Mesothelial cell of epicardium (in vitro differentiated cells): ENCODE data around the gene TBC1D19. TPM values are rescaled to one million over a fixed set of nuclear protein-coding genes. Genes with fewer than 3 reads are reported as not detected.

Source experiments
- DNase-seq, 2 experiments: peaks; one replicate each; pipeline ENCODE4 v3.0.0; 2021; ENCODE audit warnings: low spot score in 2 of 2; ENCODE audit not compliant: unreplicated experiment in 2 of 2
- H3K27ac Mint-ChIP-seq: 2 replicates; pipeline ENCODE4 v1.8.0; 2021; ENCODE audit warnings: mixed read lengths
- H3K27me3 Mint-ChIP-seq: 2 replicates; pipeline ENCODE4 v1.8.0; 2021; ENCODE audit warnings: low read depth, mixed read lengths
- H3K36me3 Mint-ChIP-seq: 2 replicates; pipeline ENCODE4 v1.8.0; 2021; ENCODE audit warnings: mixed read lengths
- H3K4me1 Mint-ChIP-seq: 2 replicates; pipeline ENCODE4 v1.8.0; 2021; ENCODE audit warnings: mixed read lengths
- H3K4me3 Mint-ChIP-seq: 2 replicates; pipeline ENCODE4 v1.8.0; 2021; ENCODE audit warnings: mild to moderate bottlenecking, moderate library complexity, mixed read lengths
- H3K9me3 Mint-ChIP-seq: 2 replicates; pipeline ENCODE4 v1.8.0; 2021; ENCODE audit warnings: mixed read lengths
- CTCF ChIP-seq: fragments of 200-600 bp; sonication (generic); IDR thresholded peaks from one replicate; pipeline ENCODE4 v1.5.0; 2021; ENCODE audit warnings: antibody characterized with exemption; ENCODE audit not compliant: unreplicated experiment
- total RNA-seq: library from RNA; stranded (reverse); gene quantifications from 3 replicates; pipeline ENCODE4 v1.2.1, GENCODE V29; 2021

Gene TBC1D19
- total RNA-seq, 1 donor from 2014 or later, result 15.7 TPM

- no peak for DNase-seq
- H3K9me3 Mint-ChIP-seq, result peaks cover 4% of the 10 kb centered on the region
- no peaks in the 10 kb centered on the region for H3K27me3 Mint-ChIP-seq
- TF ChIP-seq CTCF, result no peak
- no peak overlapping the region for H3K4me3 Mint-ChIP-seq
- no peaks in the 10 kb centered on the region for H3K4me1 Mint-ChIP-seq
- no peaks in the 10 kb centered on the region for H3K36me3 Mint-ChIP-seq
- no peak overlapping the region for H3K27ac Mint-ChIP-seq
These were observed 17.3 kb downstream of the TBC1D19 start for GRCh38 chr4:26601204-26601603.

GRCh38 chr4:26607776-26608175, 23.9 kb downstream of the TBC1D19 start:
- no peak for TF ChIP-seq CTCF
- Mint-ChIP-seq H3K36me3 (no peaks in the 10 kb centered on the region), H3K9me3 (peaks cover 4% of the 10 kb centered on the region), H3K4me3 (no peak overlapping the region), H3K27ac (no peak overlapping the region), H3K4me1 (peaks cover 2% of the 10 kb centered on the region), H3K27me3 (no peaks in the 10 kb centered on the region)
- no peak for DNase-seq

- Mint-ChIP-seq H3K27ac (no peak overlapping the region), H3K4me1 (peaks cover 4% of the 10 kb centered on the region), H3K4me3 (no peak overlapping the region), H3K9me3 (peaks cover 4% of the 10 kb centered on the region), H3K36me3 (no peaks in the 10 kb centered on the region), H3K27me3 (no peaks in the 10 kb centered on the region)
- no peak for TF ChIP-seq CTCF
- no peak for DNase-seq
These were observed 25.5 kb downstream of the TBC1D19 start for GRCh38 chr4:26609391-26609790.

GRCh38 chr4:26609868-26610267, 26.0 kb downstream of the TBC1D19 start:
- no peak for TF ChIP-seq CTCF
- Mint-ChIP-seq H3K9me3 (peaks cover 4% of the 10 kb centered on the region), H3K36me3 (no peaks in the 10 kb centered on the region), H3K4me1 (peaks cover 4% of the 10 kb centered on the region), H3K27me3 (no peaks in the 10 kb centered on the region), H3K27ac (no peak overlapping the region), H3K4me3 (no peak overlapping the region)
- DNase-seq, result no peak

GRCh38 chr4:26611372-26611771, 27.5 kb downstream of the TBC1D19 start:
- H3K36me3 Mint-ChIP-seq, result peaks cover 2% of the 10 kb centered on the region
- H3K9me3 Mint-ChIP-seq, result peaks cover 4% of the 10 kb centered on the region
- peaks cover 4% of the 10 kb centered on the region for H3K4me1 Mint-ChIP-seq
- no peaks in the 10 kb centered on the region for H3K27me3 Mint-ChIP-seq
- DNase-seq, result no peak
- no peak for TF ChIP-seq CTCF
- H3K4me3 Mint-ChIP-seq, result no peak overlapping the region
- H3K27ac Mint-ChIP-seq, result no peak overlapping the region

- TF ChIP-seq CTCF, result no peak
- H3K4me1 Mint-ChIP-seq, result peaks cover 2% of the 10 kb centered on the region
- H3K27me3 Mint-ChIP-seq, result no peaks in the 10 kb centered on the region
- H3K36me3 Mint-ChIP-seq, result peaks cover 2% of the 10 kb centered on the region
- no peak overlapping the region for H3K27ac Mint-ChIP-seq
- peaks cover 4% of the 10 kb centered on the region for H3K9me3 Mint-ChIP-seq
- no peak for DNase-seq
- no peak overlapping the region for H3K4me3 Mint-ChIP-seq
These were observed 28.0 kb downstream of the TBC1D19 start for GRCh38 chr4:26611885-26612284.
